ENCODE data around the gene GRIK4.

- TF ChIP-seq CTCF (conservative IDR thresholded peaks at IDR 0.05 in 1 of 2, IDR thresholded peaks at IDR 0.05 in 1 of 2; ENCODE audit: extremely low read depth in 1 of 2, insufficient read depth in 1 of 2, low read depth in 1 of 2, low read length in 2 of 2) (no peak), EZH2 (IDR thresholded peaks at IDR 0.05; ENCODE audit: borderline replicate concordance, low read length) (no peak)
Measured at GRCh38 chr11:120722524-120722923, 211.0 kb downstream of the GRIK4 start.

Data from mammary epithelial cell (primary cell).